GM18526 (cell line): ENCODE data around the gene STC2.

Experiments used
- POLR2A ChIP-seq: IDR thresholded peaks from 3 replicates; pipeline ENCODE4 v1.6.1; 2011; ENCODE audit not compliant: insufficient read length; ENCODE audit errors: extremely low read depth

The STC2 gene

DNA sequence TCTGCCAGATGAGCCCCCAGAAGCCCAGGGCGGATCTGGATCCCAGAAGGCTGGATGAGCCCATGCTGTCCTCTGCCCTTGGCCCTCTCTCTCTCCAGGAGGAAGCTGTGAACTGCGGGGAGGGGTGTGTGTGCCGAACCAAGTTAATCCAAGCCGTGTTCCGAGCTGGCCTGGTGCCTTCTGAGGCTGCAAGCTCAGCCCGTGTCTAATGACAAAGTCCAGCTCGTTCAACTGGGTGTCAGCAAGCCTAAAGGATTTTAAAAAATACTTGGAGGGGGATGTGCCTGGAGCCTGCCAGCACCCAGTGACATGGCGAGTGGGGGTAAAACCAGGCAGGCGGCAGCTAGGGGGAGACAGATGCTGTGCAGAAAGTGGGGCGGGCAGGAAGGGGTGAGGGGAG, 8.0 kb downstream of the STC2 start:
- no peak for TF ChIP-seq POLR2A

DNA sequence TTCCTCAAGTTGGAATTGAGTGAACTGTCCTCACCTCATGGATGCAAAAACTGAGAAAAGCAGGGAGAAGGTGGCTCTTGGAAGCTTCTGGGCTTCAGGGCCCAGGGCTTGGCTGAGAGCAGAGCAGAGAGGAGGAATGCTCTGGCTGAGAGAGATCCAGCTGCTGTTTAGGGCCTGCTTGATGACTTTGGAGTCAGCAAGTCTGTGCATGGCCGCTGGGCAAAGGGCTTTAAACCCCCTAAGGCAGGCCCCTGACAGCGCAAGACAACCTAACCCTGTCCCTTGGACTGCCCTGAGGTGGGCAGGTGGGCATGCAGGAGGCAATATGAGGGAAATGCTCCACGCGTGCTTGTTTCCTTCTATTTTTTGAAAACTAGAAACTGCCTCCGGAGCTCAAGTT, 8.6 kb downstream of the STC2 start:
- no peak for TF ChIP-seq POLR2A

- no peak for TF ChIP-seq POLR2A
These were observed 9.2 kb downstream of the STC2 start for GRCh38 chr5:173318881-173319620.

GRCh38 chr5:173318330-173318729, 9.9 kb downstream of the STC2 start:
- no peak for TF ChIP-seq POLR2A

DNA sequence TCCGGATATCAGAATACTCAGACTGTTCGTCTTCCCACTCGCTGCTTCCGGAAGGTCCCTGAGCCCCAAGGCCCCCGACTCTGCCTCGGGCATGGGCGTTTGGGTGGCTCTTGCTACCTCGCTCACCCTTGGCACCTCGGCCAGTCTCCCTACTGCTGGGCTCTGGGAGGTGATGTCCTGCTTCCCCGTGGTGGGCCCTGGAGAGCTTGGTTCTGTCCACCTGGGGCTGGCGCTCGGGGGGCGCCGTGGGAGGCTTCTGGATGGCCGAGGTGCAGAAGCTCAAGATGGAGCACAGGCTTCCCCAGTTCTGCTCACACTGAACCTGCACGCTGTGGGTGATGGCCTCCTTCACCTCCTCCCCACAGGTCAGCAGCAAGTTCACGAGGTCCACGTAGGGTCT, 10.4 kb downstream of the STC2 start:
- TF ChIP-seq POLR2A = no peak

DNA sequence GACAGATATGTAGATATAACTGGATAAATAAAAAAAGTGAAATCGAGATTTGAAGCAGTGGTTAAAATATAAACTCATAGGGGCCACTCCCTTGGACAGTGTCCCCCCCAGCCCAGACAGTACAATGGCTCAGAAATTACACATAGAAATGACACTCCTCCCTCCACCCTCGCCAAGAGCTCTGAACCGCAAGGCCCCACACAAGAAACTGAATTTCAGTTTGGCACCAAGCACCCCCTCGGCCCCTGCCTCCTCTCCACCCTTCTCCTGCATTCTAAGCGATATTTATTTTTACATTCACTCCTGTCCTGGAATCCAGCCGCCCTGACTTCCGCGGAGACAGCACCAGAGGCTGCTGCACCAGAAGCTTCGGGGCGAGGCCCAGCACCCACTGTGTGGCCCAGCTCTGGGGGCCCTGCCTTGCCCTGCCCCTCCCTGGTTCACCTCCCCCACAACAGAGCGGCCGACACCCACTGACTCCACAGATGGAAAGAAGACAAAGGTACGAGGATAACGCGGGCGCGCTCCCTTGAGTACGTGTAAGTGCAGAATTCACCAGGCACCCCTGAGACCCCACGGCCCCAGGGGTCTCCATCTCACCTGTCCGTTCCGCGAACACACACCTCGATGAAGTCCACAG, 11.0 kb downstream of the STC2 start:
- TF ChIP-seq POLR2A = no peak

GRCh38 chr5:173316339-173317020, 11.7 kb downstream of the STC2 start:
- no peak for TF ChIP-seq POLR2A

DNA sequence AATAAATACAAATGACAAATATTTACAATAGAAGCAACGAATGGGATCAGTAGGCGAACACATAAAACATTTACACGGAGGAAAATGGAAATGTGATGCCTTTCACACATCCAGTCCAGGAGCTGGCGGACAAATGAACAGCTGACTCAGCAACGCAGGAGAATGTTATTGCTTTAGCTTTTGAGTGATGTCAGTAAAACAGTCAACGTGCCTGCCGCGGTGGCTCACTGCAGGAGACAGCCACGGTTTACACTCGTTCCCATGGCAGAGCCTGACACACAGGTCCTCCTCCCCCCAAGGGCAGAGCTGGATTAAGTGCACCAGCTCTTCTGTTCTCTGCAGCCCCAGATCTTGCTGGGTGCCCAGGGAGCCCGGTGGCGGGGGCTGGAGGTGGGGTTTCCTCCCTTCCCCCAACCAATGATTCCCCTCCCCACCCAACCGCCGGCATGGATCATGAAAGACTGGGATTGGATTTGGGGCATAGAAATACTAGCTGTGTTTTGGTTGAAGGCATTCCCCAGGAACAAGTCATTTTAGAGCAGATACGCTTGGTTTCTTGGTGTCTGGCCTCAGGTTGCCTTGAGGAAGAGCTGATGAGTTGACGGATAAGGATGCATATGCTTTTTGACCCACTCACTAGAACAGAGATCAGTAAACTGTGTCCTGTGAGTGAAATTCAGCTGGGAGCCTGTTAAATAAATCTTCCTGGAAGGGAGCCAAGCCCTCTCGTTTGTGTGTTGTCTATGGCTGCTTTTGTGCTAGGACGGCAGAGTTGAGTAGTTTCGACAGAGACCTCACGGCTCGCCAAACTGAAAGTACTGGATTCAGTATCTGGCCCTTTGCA, 12.5 kb downstream of the STC2 start:
- TF ChIP-seq POLR2A = no peak

GRCh38 chr5:173314166-173314952, 13.9 kb downstream of the STC2 start:
- TF ChIP-seq POLR2A = no peak

DNA sequence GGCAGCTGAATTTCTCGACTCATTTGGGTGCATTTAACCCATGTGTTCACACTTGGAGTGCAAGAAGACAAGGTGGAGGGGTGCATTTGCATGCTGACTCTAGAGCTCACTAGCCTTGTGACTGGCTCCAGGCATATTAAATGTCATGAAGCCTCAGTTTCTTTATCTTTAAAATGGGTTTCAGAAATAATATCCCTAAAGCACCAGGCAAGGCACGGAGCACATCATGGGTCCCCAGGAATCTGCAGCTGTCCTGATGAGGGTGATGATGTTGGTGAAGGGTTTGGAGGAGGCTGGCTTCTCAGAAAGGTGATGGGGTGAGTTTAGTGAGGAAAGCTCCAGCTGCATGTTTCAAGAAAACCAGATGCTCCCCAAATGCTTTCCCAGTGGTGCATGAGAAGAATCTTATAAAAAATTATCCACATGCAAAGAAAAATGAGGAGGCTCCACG, 14.8 kb downstream of the STC2 start:
- no peak for TF ChIP-seq POLR2A

- no peak for TF ChIP-seq POLR2A
These were observed 15.4 kb downstream of the STC2 start for GRCh38 chr5:173312821-173313220.

GRCh38 chr5:173311818-173312585, 16.2 kb downstream of the STC2 start:
- no peak for TF ChIP-seq POLR2A

GRCh38 chr5:173310861-173311785, 17.1 kb downstream of the STC2 start:
- no peak for TF ChIP-seq POLR2A
